ENCODE results near the gene RESP18.

Gene RESP18

DNA sequence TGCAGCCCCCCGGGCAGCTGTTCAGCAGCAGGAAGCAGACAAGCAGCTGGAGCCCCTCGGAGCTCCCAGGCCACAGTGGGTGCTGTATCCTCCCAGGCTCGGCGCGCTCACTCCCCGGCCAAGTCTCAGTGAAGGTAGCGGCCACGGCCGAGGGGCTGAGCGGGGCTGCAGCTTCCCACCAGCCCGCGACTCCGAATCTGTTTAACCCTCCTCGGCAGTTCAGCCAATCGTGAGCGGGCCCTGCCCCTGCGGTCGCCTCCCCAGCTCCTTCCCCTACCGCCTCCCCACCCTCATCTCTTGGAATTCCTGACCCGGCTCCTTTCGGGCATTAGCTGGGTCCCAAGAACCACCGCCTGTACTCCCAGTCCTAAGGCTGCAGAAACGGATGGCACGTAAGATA is at the start of gene RESP18:
TSS of gene RESP18 (minus strand) at position 203 of the 400 bp plus-strand sequence.
- DNase-seq (ENCODE audit: low read depth), result no peak

DNA sequence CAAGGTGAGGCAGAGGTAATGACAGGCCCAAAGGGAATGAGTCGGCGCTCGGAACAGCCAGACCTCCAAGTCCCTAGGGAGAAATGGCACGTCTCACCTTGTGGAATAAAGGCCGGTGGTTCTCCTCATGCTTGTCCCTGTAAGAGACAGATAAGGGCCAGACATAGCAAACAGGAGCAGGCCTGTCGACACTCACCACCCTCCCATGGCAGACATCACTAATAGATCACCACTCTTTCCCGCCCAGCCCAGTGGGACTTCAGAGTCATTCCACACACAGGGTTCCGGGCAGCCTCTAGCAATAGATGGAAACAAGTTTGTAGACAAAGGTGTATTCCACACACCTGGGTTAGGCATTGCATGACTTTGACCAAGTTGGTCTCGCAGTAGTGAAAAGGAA is 48.9 kb upstream of the RESP18 start:
- no peak for DNase-seq (ENCODE audit: low read depth)

- DNase-seq (ENCODE audit: low read depth), result no peak
These were observed 48.4 kb upstream of the RESP18 start for GRCh38 chr2:219380926-219381325.

DNA sequence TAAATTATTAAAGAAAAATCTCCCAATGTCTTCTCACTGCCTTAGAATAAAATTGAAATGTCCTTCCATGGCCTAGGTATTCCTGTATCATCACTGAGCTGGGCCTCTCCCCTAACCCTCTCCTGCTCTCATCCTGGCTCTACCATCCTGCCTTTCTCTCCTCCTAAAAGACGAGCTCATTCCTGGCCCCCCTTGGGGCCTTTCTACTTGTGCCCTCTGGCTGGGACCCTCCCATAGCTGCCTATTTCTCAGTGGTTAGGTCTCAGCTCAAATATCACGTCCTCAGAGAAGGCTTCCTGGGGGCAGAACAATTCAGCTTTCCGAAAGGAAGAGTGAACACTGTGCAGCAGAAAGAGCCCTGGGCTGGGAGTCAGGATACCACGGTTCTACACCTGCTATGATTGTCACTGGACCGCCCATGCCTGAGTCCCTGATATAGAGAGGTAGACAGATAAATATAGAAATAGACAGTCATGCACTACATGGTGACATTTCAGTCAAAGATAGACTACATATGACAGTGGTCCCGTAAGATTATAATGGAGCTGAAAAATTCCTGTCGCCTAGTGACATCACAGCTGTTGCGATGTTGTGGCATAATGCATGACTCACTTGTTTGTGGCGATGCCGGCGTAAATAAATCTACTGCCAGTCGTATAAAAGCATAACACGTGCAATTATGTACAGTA is 45.8 kb upstream of the RESP18 start:
- DNase-seq (ENCODE audit: low read depth), result no peak

DNA sequence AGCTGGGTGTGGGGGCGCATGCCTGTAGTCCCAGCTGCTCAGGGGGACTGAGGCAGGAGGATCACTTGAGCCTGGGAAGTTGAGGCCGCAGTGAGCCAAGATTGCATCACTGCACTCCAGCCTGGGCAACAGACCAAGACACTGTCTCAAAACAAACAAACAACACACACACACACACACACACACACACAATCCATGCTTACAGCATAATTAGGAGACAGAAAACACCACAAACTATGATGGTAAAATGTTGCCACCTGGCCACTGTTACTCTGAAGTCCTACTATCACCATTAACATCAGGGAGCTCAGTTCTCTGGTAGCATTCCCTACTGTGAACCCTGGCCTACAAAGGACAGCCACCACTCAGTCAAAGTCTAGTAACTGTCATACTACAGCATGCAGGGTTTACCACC is 36.9 kb upstream of the RESP18 start:
- no peak for DNase-seq (ENCODE audit: low read depth)

- no peak for DNase-seq (ENCODE audit: low read depth)
These were observed 36.2 kb upstream of the RESP18 start for GRCh38 chr2:219368690-219369191.

DNA sequence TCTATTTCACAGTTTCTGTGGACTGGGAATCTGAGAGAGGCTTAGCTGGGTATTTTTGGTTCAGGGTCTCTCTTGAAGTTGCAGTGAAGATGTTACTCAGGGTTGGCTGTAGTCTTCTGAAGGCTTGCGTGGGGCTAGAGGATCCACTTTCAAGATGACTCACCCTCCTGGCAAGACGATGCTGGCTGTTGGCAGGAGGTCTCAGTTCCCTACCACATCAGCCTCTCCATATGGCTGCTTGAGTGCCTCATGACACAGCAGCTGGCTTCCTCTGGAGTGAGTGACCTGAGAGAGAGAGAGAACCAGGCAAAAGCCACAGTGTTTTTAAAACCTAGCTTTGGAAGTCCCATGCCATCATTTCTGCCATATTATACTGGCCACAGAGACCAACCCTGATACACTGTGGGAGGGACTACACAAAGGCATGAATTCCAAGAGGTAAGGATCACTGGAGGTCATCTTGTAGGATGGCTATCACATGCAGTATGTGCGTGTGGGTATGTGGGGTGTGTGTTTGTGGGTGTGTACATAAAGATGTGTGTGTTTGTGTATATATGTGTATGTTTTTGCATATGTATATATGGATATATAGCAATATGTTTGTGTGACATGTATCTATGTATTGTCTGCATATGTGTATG is 30.1 kb upstream of the RESP18 start:
- DNase-seq (ENCODE audit: low read depth), result peak; percentile 36

DNA sequence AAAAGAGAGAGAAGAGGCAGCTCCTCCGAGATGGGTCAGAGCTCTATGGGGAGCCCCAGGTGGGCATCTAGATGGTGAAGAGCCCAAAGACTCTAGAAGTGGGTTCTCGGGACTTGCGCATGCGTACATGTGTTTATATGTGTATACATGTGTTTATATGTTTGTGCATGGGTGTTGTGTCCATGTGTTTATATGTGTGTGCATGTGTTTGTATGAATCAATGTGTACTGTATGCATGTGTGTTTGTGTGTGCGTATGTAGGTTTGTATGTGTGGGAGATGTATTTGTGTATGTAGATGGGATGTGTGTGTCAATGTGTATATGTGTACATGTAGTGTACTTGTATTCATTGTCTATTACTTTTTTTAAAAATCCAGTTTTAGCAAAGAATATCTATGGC is 29.5 kb upstream of the RESP18 start:
- no peak for DNase-seq (ENCODE audit: low read depth)

DNA sequence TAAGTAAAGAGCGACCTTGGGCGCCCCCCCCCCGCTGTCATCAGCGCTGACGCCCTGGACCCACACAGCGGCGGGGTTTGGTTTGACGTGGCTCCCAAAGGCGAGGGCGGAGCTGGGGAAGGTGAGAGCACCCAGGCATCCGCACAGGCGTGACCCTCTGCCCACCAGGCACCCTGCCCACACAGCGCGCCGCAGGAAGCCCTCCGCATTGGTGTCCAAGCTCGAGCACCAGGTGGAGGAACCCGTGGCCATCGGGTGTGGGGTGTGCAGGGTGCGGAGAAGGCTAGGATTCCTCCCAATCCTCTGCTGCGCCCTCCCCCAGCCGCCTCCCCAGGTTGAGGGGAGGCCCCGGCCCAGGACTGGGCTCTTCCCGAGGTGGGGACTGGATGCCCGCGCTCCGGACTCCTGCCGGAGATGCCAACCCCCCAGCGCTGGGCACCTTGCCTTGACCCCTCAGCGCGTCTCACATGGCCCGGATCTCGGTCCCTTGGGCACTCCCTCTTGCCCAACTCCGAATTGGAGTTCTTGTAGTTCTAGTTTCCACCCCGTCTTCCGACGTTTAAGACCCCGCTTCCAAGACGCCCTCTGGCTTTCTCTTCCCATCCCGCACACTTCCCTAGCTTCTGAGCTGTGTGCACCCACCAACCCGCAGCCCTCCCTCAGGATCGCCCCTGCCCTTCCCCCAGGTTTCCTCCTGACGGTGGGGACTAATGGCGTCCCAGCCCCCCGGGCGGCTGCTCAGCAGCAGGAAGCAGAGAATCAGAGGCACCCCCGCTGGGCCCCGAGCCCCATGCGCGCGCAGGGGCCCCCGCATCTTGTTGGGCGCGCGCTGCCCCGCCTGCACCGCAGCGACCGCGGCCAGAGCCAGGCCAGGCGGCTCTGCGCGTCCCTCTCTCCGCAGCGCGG is 25.9 kb upstream of the RESP18 start:
- no peak for DNase-seq (ENCODE audit: low read depth)

GRCh38 chr2:219356834-219357233 is 24.3 kb upstream of the RESP18 start:
- no peak for DNase-seq (ENCODE audit: low read depth)

- no peak for DNase-seq (ENCODE audit: low read depth)
These were observed 22.0 kb upstream of the RESP18 start for GRCh38 chr2:219354582-219354981.

GRCh38 chr2:219353129-219353528 is 20.6 kb upstream of the RESP18 start:
- DNase-seq (ENCODE audit: low read depth), result no peak

- DNase-seq (ENCODE audit: low read depth), result peak; percentile 8
These were observed 20.0 kb upstream of the RESP18 start for GRCh38 chr2:219352448-219353023.

- DNase-seq (ENCODE audit: low read depth), result no peak
These were observed 18.2 kb upstream of the RESP18 start for GRCh38 chr2:219350710-219351221.

DNA sequence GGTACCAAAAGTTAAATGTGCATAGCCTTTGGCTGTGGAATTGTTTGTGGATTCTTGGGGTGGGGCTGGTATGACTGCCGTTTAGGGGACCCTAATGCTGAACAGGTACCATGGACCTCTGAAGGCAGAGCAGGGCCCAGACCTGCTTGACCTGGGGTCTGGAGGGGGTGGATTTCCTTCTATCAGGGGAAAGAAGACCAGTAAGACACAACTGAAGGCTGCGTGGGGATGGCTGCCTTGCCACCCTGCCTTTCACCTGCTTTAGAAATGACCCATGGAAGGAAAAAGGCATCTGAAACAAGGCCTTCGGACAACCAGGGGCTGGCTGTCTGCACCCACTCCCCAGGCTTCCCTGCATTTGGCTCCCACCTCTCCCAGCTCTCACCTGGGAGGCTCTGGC is 17.7 kb upstream of the RESP18 start:
- no peak for DNase-seq (ENCODE audit: low read depth)

- DNase-seq (ENCODE audit: low read depth), result no peak
These were observed 12.3 kb upstream of the RESP18 start for GRCh38 chr2:219344751-219345430.

GRCh38 chr2:219335373-219335786 is 2.8 kb upstream of the RESP18 start:
- no peak for DNase-seq (ENCODE audit: low read depth)

DNA sequence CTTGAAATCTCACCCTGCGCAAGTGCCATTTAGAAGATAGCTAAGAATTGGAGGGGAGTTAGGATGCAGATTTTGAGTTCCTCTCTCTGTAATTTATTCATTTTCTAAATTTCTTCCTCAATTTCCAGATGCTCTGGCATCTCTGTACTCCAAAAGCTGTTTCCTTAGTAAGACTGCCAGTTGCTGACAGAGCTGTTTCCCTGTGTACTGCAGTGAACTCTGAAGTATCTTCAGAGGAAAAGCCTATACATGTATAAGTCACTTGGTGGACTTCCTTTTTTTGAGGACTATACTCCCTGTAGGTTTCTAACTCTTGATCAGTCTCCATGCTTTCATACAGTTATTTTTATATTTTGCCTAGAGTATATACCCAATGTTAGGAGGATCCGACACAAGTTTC is 1.5 kb upstream of the RESP18 start:
- DNase-seq (ENCODE audit: low read depth), result no peak

GRCh38 chr2:219331560-219332213 is 857 bp downstream of the RESP18 start:
- DNase-seq (ENCODE audit: low read depth), result no peak

DNA sequence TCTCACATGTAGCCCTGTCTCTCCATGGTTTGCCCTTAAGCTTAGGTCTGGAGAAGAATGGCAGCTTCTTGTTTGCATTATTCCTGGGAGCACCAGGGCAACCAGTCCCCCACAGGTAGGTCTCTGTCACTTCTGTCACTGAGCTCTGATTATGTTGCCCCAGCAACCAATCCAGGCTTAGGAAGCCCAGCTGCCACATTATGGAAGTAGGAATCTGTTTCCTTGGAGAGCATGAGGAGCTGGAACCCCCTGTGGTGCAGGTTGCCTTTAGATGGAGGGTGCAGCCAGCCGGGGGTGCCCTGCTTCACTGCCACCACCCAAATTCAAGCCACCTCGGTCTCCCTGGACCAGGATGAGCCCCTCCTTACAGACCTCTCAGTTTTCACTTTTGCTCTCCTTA is 4.8 kb downstream of the RESP18 start:
- no peak for DNase-seq (ENCODE audit: low read depth)
